ENCODE measurements around the gene RNF157. TPM values are rescaled to one million over a fixed set of nuclear protein-coding genes. Genes with fewer than 3 reads are reported as not detected.

RNF157 gene
- total RNA-seq (10 to 100 TPM; 50.7 to 66.5 (median 61.9) TPM), total RNA-seq (11.4 to 94.8 (median 47.9) reads per million in 29 experiments)
- total RNA-seq (2013), result 39.2 TPM

- Mint-ChIP-seq H3K4me3 (peak within 1 kb of the TSS; percentile 77 to 91 (median 88)), H3K27ac (peak within 1 kb of the TSS; percentile 91 to 92), H3K36me3 (no peaks in the 10 kb centered on the region), H3K9me3 (no peaks in the 10 kb centered on the region), H3K4me1 (peaks cover 55 to 69% (median 59%) of the 10 kb centered on the region in 3 donors), H3K27me3 (no peaks in the 10 kb centered on the region)
- Histone ChIP-seq H3K36me3 (ENCODE audit: control insufficient read depth in 2 of 2, extremely low read depth in 1 of 2, insufficient read depth in 1 of 2, low read length in 1 of 2) (no peaks in the 10 kb centered on the region), H3K27me3 (replicated peaks in 1 of 2; ENCODE audit: control insufficient read depth in 2 of 2, extremely low read depth in 1 of 2, insufficient read depth in 2 of 2, low read length in 1 of 2) (peaks cover 0 to 12% of the 10 kb centered on the region in 2 experiments), H3K4me1 (ENCODE audit: control insufficient read depth in 1 of 2, extremely low read depth in 1 of 2, insufficient read depth in 2 of 2, low read length in 2 of 2) (peaks cover 21 to 54% of the 10 kb centered on the region in 2 experiments), H3K4me3 (ENCODE audit: control insufficient read depth in 1 of 2, extremely low read depth in 1 of 2, low read length in 1 of 2) (peak within 1 kb of the TSS; percentile 67 to 71), H3K27ac (ENCODE audit: low read length) (peak within 1 kb of the TSS; percentile 71), H3K9me3 (no peaks in the 10 kb centered on the region)
- peak; percentile 25 to 84 (median 57) for DNase-seq
- under 1% methylated on average over 74 of the region's 102 CpGs for WGBS (ENCODE audit: insufficient coverage)
- ChIA-PET CTCF (interaction anchor here in 1 of 2 donors (0.6 kb wide), 1 partner anchor 9 kb away, joined by 3 read pairs; no protein-coding TSS in a partner anchor), POLR2A (interaction anchor here in 1 of 2 donors (0.5 kb wide), 1 partner anchor 146 kb away, joined by 3 read pairs; no protein-coding TSS in a partner anchor)
- ATAC-seq (replicated peaks in 1 of 4), result peak; percentile 91 to 94 (median 93)
Observed at GRCh38 chr17:76240461-76241203, at the start of gene RNF157. Gene RNF157 (minus strand): TSS chr17:76240493. CDS start chr17:76240240, 253 bp downstream.

GRCh38 chr17:76281573-76282371, 41.5 kb upstream of the RNF157 start:
- no peak overlapping the region for H3K27ac Mint-ChIP-seq
- ChIA-PET CTCF (no interaction called here), POLR2A (no interaction called here)
- no peak overlapping the region for H3K4me3 Mint-ChIP-seq
- Histone ChIP-seq H3K27ac (ENCODE audit: low read length) (no peak overlapping the region), H3K4me3 (ENCODE audit: control insufficient read depth in 1 of 2, extremely low read depth in 1 of 2, low read length in 1 of 2) (no peak overlapping the region), H3K4me1 (ENCODE audit: control insufficient read depth in 1 of 2, extremely low read depth in 1 of 2, insufficient read depth in 2 of 2, low read length in 2 of 2) (peaks cover 0 to 11% of the 10 kb centered on the region in 2 experiments), H3K27me3 (replicated peaks in 1 of 2; ENCODE audit: control insufficient read depth in 2 of 2, extremely low read depth in 1 of 2, insufficient read depth in 2 of 2, low read length in 1 of 2) (no peaks in the 10 kb centered on the region), H3K36me3 (ENCODE audit: control insufficient read depth in 2 of 2, extremely low read depth in 1 of 2, insufficient read depth in 1 of 2, low read length in 1 of 2) (no peaks in the 10 kb centered on the region), H3K9me3 (no peaks in the 10 kb centered on the region)
- no peaks in the 10 kb centered on the region for H3K9me3 Mint-ChIP-seq
- 93% methylated on average over 21 of the region's 23 CpGs for WGBS (ENCODE audit: insufficient coverage)
- ATAC-seq (replicated peaks in 1 of 4) (no peak), DNase-seq (no peak)
- H3K4me1 Mint-ChIP-seq, result peaks cover 0 to 11% (median 8%) of the 10 kb centered on the region in 3 donors
- no peaks in the 10 kb centered on the region for H3K27me3 Mint-ChIP-seq
- no peaks in the 10 kb centered on the region for H3K36me3 Mint-ChIP-seq

GRCh38 chr17:76280650-76281049, 40.4 kb upstream of the RNF157 start:
- Mint-ChIP-seq H3K4me3 (no peak overlapping the region), H3K27me3 (no peaks in the 10 kb centered on the region), H3K27ac (no peak overlapping the region), H3K9me3 (no peaks in the 10 kb centered on the region), H3K36me3 (no peaks in the 10 kb centered on the region), H3K4me1 (peaks cover 9 to 18% (median 11%) of the 10 kb centered on the region in 3 donors)
- ATAC-seq (replicated peaks in 1 of 4) (no peak), DNase-seq (no peak)
- Histone ChIP-seq H3K9me3 (no peaks in the 10 kb centered on the region), H3K36me3 (ENCODE audit: control insufficient read depth in 2 of 2, extremely low read depth in 1 of 2, insufficient read depth in 1 of 2, low read length in 1 of 2) (no peaks in the 10 kb centered on the region), H3K4me1 (ENCODE audit: control insufficient read depth in 1 of 2, extremely low read depth in 1 of 2, insufficient read depth in 2 of 2, low read length in 2 of 2) (peaks cover 0 to 16% of the 10 kb centered on the region in 2 experiments), H3K27ac (ENCODE audit: low read length) (no peak overlapping the region), H3K27me3 (replicated peaks in 1 of 2; ENCODE audit: control insufficient read depth in 2 of 2, extremely low read depth in 1 of 2, insufficient read depth in 2 of 2, low read length in 1 of 2) (no peaks in the 10 kb centered on the region), H3K4me3 (ENCODE audit: control insufficient read depth in 1 of 2, extremely low read depth in 1 of 2, low read length in 1 of 2) (no peak overlapping the region)
- WGBS (ENCODE audit: insufficient coverage), result 87% methylated on average over 12 of the region's 15 CpGs
- ChIA-PET POLR2A (interaction anchor here in 1 of 2 donors (0.6 kb wide), 1 partner anchor 149 kb away, joined by 3 read pairs; no protein-coding TSS in a partner anchor), CTCF (interaction anchor here (0.6 to 2.4 kb wide), 8 partner anchors 22 to 161 kb away, joined by 3 to 29 read pairs (median 8); no protein-coding TSS in a partner anchor)

GRCh38 chr17:76279742-76280287, 39.5 kb upstream of the RNF157 start:
- Histone ChIP-seq H3K36me3 (ENCODE audit: control insufficient read depth in 2 of 2, extremely low read depth in 1 of 2, insufficient read depth in 1 of 2, low read length in 1 of 2) (no peaks in the 10 kb centered on the region), H3K27me3 (replicated peaks in 1 of 2; ENCODE audit: control insufficient read depth in 2 of 2, extremely low read depth in 1 of 2, insufficient read depth in 2 of 2, low read length in 1 of 2) (no peaks in the 10 kb centered on the region), H3K9me3 (no peaks in the 10 kb centered on the region), H3K27ac (ENCODE audit: low read length) (no peak overlapping the region), H3K4me3 (ENCODE audit: control insufficient read depth in 1 of 2, extremely low read depth in 1 of 2, low read length in 1 of 2) (no peak overlapping the region), H3K4me1 (ENCODE audit: control insufficient read depth in 1 of 2, extremely low read depth in 1 of 2, insufficient read depth in 2 of 2, low read length in 2 of 2) (peaks cover 0 to 24% of the 10 kb centered on the region in 2 experiments)
- POLR2A ChIA-PET, result no interaction called here
- Mint-ChIP-seq H3K9me3 (no peaks in the 10 kb centered on the region), H3K4me1 (peaks cover 13 to 25% (median 15%) of the 10 kb centered on the region in 3 donors), H3K27me3 (no peaks in the 10 kb centered on the region), H3K27ac (no peak overlapping the region), H3K4me3 (no peak overlapping the region), H3K36me3 (no peaks in the 10 kb centered on the region)
- CTCF ChIA-PET, result interaction anchor here (0.5 to 2.4 kb wide), 24 partner anchors 15 to 266 kb away, joined by 3 to 29 read pairs (median 5); partner anchors contain the start of genes EXOC7 (in 1 of the 2) and UBALD2 (in 1 of the 2)
- no peak for DNase-seq
- WGBS (ENCODE audit: insufficient coverage), result 84% methylated on average over 13 of the region's 15 CpGs
- no peak for ATAC-seq (replicated peaks in 1 of 4)

GRCh38 chr17:76278952-76279741, 38.9 kb upstream of the RNF157 start:
- peak; percentile 72 to 86 (median 83) for ATAC-seq (replicated peaks in 1 of 4)
- no peaks in the 10 kb centered on the region for H3K9me3 ChIP-seq
- no peaks in the 10 kb centered on the region for H3K36me3 Mint-ChIP-seq
- H3K27ac Mint-ChIP-seq, result no peak overlapping the region
- no peaks in the 10 kb centered on the region for H3K27me3 Mint-ChIP-seq
- no peaks in the 10 kb centered on the region for H3K27me3 ChIP-seq (replicated peaks in 1 of 2; ENCODE audit: control insufficient read depth in 2 of 2, extremely low read depth in 1 of 2, insufficient read depth in 2 of 2, low read length in 1 of 2)
- H3K4me3 Mint-ChIP-seq, result no peak overlapping the region
- H3K9me3 Mint-ChIP-seq, result no peaks in the 10 kb centered on the region
- WGBS (ENCODE audit: insufficient coverage), result 67% methylated on average over 21 of the region's 28 CpGs
- POLR2A ChIA-PET, result interaction anchor here in 1 of 2 donors (0.6 kb wide), 1 partner anchor 25 kb away, joined by 5 read pairs; no protein-coding TSS in a partner anchor
- peaks cover 5 to 31% of the 10 kb centered on the region in 2 experiments for H3K4me1 ChIP-seq (ENCODE audit: control insufficient read depth in 1 of 2, extremely low read depth in 1 of 2, insufficient read depth in 2 of 2, low read length in 2 of 2)
- CTCF ChIA-PET, result interaction anchor here (0.5 to 2.4 kb wide), 27 partner anchors 11 to 265 kb away, joined by 3 to 29 read pairs (median 5); partner anchors contain the start of genes EXOC7 (in 1 of the 2) and UBALD2 (in 1 of the 2)
- H3K36me3 ChIP-seq (ENCODE audit: control insufficient read depth in 2 of 2, extremely low read depth in 1 of 2, insufficient read depth in 1 of 2, low read length in 1 of 2), result no peaks in the 10 kb centered on the region
- no peak overlapping the region for H3K4me3 ChIP-seq (ENCODE audit: control insufficient read depth in 1 of 2, extremely low read depth in 1 of 2, low read length in 1 of 2)
- no peak overlapping the region for H3K27ac ChIP-seq (ENCODE audit: low read length)
- peaks cover 19 to 31% (median 22%) of the 10 kb centered on the region in 3 donors for H3K4me1 Mint-ChIP-seq
- DNase-seq, result peak; percentile 48 to 89 (median 80)
